WTC11 (cell line): ENCODE results near the gene C1orf35. TPM values are rescaled to one million over a fixed set of nuclear protein-coding genes. Genes with fewer than 3 reads are reported as not detected.

Source experiments
- ATAC-seq: fragments of 200-7000 bp; cut with Tn5 transposase; 2 replicates; pipeline ENCODE4 v1.10.0; 2021; ENCODE audit warnings: mild to moderate bottlenecking, moderate library complexity
- CTCF ChIA-PET: fragments of 300-600 bp; sonication (Branson Sonifier 250); formaldehyde crosslinking; loops from one replicate; lab custom pipeline; 2021; ENCODE audit warnings: antibody characterized with exemption; lab: Charles Lee
- POLR2A ChIA-PET: fragments of 350-600 bp; sonication (Branson Sonifier 250); formaldehyde crosslinking; loops from one replicate; lab custom pipeline; 2021; ENCODE audit warnings: antibody characterized with exemption; lab: Charles Lee
- DNase-seq: peaks from one replicate; pipeline ENCODE4 v3.0.0; 2021; ENCODE audit warnings: low spot score
- H3K27ac Mint-ChIP-seq: 2 replicates; pipeline ENCODE4 v1.8.0; 2021; ENCODE audit warnings: mixed read lengths
- H3K27me3 Mint-ChIP-seq: 2 replicates; pipeline ENCODE4 v1.8.0; 2021; ENCODE audit warnings: low read depth, mild to moderate bottlenecking, moderate library complexity, mixed read lengths
- H3K36me3 Mint-ChIP-seq: 2 replicates; pipeline ENCODE4 v1.8.0; 2021; ENCODE audit warnings: mixed read lengths
- H3K4me1 Mint-ChIP-seq: 2 replicates; pipeline ENCODE4 v1.8.0; 2022; ENCODE audit warnings: mixed read lengths
- H3K4me3 Mint-ChIP-seq: 2 replicates; pipeline ENCODE4 v1.8.0; 2021; ENCODE audit warnings: mild to moderate bottlenecking, moderate library complexity, mixed read lengths
- H3K9me3 Mint-ChIP-seq: 2 replicates; pipeline ENCODE4 v1.8.0; 2021; ENCODE audit warnings: mixed read lengths
- ARID4B ChIP-seq: sonication (generic); formaldehyde crosslinking; IDR thresholded peaks from 2 replicates; pipeline ENCODE4 v1.8.0; 2023; ENCODE audit warnings: missing genetic modification reagents, mild to moderate bottlenecking, borderline replicate concordance
- CREB1 ChIP-seq: sonication (generic); formaldehyde crosslinking; IDR thresholded peaks from 2 replicates; pipeline ENCODE4 v1.8.0; 2023; ENCODE audit warnings: mild to moderate bottlenecking, missing genetic modification reagents
- E2F5 ChIP-seq: sonication (generic); formaldehyde crosslinking; IDR thresholded peaks from 2 replicates; pipeline ENCODE4 v1.8.1; 2022; ENCODE audit warnings: mild to moderate bottlenecking, moderate library complexity, missing genetic modification reagents
- ESRRA ChIP-seq: sonication (generic); formaldehyde crosslinking; IDR thresholded peaks from 2 replicates; pipeline ENCODE4 v1.8.1; 2022; ENCODE audit warnings: mild to moderate bottlenecking, missing genetic modification reagents, borderline replicate concordance
- FOXJ3 ChIP-seq: sonication (generic); formaldehyde crosslinking; IDR thresholded peaks from 2 replicates; pipeline ENCODE4 v1.9.0; 2021; ENCODE audit warnings: missing genetic modification reagents, mild to moderate bottlenecking, borderline replicate concordance
- KAT7 ChIP-seq: sonication (generic); formaldehyde crosslinking; IDR thresholded peaks from 2 replicates; pipeline ENCODE4 v1.8.1; 2023; ENCODE audit warnings: missing genetic modification reagents, mild to moderate bottlenecking, borderline replicate concordance
- MYBL2 ChIP-seq: sonication (generic); formaldehyde crosslinking; IDR thresholded peaks from 2 replicates; pipeline ENCODE4 v1.8.1; 2023; ENCODE audit warnings: mild to moderate bottlenecking, moderate library complexity, missing genetic modification reagents
- NFYB ChIP-seq: sonication (generic); formaldehyde crosslinking; conservative IDR thresholded peaks from 2 replicates; pipeline ENCODE4 v1.8.0; 2022; ENCODE audit warnings: low read depth, missing genetic modification reagents
- NR3C1 ChIP-seq: sonication (generic); formaldehyde crosslinking; conservative IDR thresholded peaks from 2 replicates; pipeline ENCODE4 v1.8.1; 2023; ENCODE audit warnings: low read depth, mild to moderate bottlenecking, missing genetic modification reagents
- RELA ChIP-seq: sonication (generic); formaldehyde crosslinking; IDR thresholded peaks from 2 replicates; pipeline ENCODE4 v1.8.1; 2022; ENCODE audit warnings: missing genetic modification reagents, mild to moderate bottlenecking, borderline replicate concordance
- RORB ChIP-seq: fragments of 250-450 bp; sonication (Bioruptor Pico); IDR thresholded peaks from 2 replicates; pipeline ENCODE4 v1.9.0; 2021; ENCODE audit warnings: mild to moderate bottlenecking
- TCF7 ChIP-seq: sonication (generic); formaldehyde crosslinking; IDR thresholded peaks from 2 replicates; pipeline ENCODE4 v1.8.0; 2022; ENCODE audit warnings: mild to moderate bottlenecking, low read depth, missing genetic modification reagents, moderate library complexity
- ZNF138 ChIP-seq: sonication (generic); formaldehyde crosslinking; conservative IDR thresholded peaks from 2 replicates; pipeline ENCODE4 v1.8.1; 2022; ENCODE audit warnings: mild to moderate bottlenecking, moderate library complexity, missing genetic modification reagents
- ZNF317 ChIP-seq: sonication (generic); formaldehyde crosslinking; IDR thresholded peaks from 2 replicates; pipeline ENCODE4 v1.8.1; 2023; ENCODE audit warnings: low read depth, mild to moderate bottlenecking, moderate library complexity, missing genetic modification reagents, borderline replicate concordance
- ZNF396 ChIP-seq: fragments of 250-450 bp; sonication (Bioruptor Pico); IDR thresholded peaks from 2 replicates; pipeline ENCODE4 v1.8.0; 2021; ENCODE audit warnings: mild to moderate bottlenecking, moderate library complexity, borderline replicate concordance
- ZNF423 ChIP-seq: fragments of 250-450 bp; sonication (Bioruptor Pico); IDR thresholded peaks from 2 replicates; pipeline ENCODE4 v2.1.2; 2022; ENCODE audit warnings: mild to moderate bottlenecking, moderate library complexity
- total RNA-seq: library from RNA; stranded (reverse); gene quantifications from 3 replicates; pipeline ENCODE4 v1.2.3, GENCODE V29; 2021
- TF ChIP-seq, protein P1 (sequence below): sonication (generic); formaldehyde crosslinking; IDR thresholded peaks from 2 replicates; pipeline ENCODE4 v1.8.1; 2022; ENCODE audit warnings: low read depth, missing genetic modification reagents, borderline replicate concordance
- TF ChIP-seq, protein P2 (sequence below): sonication (generic); formaldehyde crosslinking; IDR thresholded peaks from 2 replicates; pipeline ENCODE4 v1.8.1; 2023; ENCODE audit warnings: mild to moderate bottlenecking, missing genetic modification reagents, borderline replicate concordance
- TF ChIP-seq, protein P3 (sequence below): sonication (generic); formaldehyde crosslinking; IDR thresholded peaks from 2 replicates; pipeline ENCODE4 v1.8.0; 2022; ENCODE audit warnings: mild to moderate bottlenecking, missing genetic modification reagents
- TF ChIP-seq, protein P4 (sequence below): sonication (generic); formaldehyde crosslinking; conservative IDR thresholded peaks from 2 replicates; pipeline ENCODE4 v1.8.1; 2022; ENCODE audit warnings: mild to moderate bottlenecking, missing genetic modification reagents

Gene C1orf35
- total RNA-seq, 1 experiment from 2014 or later: 33.8 TPM

GRCh38 chr1:228122921-228123441 lies 19.9 kb upstream of the C1orf35 start:
- H3K9me3 Mint-ChIP-seq: peaks cover 29% of the 10 kb centered on the region
- peaks cover 13% of the 10 kb centered on the region for H3K36me3 Mint-ChIP-seq
- H3K4me1 Mint-ChIP-seq: no peaks in the 10 kb centered on the region
- ATAC-seq (no peak), DNase-seq (no peak)
- TF ChIP-seq, protein P1, sequence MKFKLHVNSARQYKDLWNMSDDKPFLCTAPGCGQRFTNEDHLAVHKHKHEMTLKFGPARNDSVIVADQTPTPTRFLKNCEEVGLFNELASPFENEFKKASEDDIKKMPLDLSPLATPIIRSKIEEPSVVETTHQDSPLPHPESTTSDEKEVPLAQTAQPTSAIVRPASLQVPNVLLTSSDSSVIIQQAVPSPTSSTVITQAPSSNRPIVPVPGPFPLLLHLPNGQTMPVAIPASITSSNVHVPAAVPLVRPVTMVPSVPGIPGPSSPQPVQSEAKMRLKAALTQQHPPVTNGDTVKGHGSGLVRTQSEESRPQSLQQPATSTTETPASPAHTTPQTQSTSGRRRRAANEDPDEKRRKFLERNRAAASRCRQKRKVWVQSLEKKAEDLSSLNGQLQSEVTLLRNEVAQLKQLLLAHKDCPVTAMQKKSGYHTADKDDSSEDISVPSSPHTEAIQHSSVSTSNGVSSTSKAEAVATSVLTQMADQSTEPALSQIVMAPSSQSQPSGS: no peak
- no peak for TF ChIP-seq RELA (CRISPR knock-in tag)
- no peak for TF ChIP-seq ZNF396 (CRISPR knock-in tag)
- no peak for TF ChIP-seq NFYB (CRISPR knock-in tag)
- no peak for TF ChIP-seq FOXJ3 (CRISPR knock-in tag)
- no peak for TF ChIP-seq TCF7
- TF ChIP-seq MYBL2 (CRISPR knock-in tag): no peak
- no peak for TF ChIP-seq ESRRA
- peaks cover 85% of the 10 kb centered on the region for H3K27me3 Mint-ChIP-seq
- H3K27ac Mint-ChIP-seq: no peak overlapping the region
- ChIA-PET CTCF (interaction anchor here (2.5 kb wide), 1 partner anchor 8 kb away, joined by 13 read pairs; no protein-coding TSS in a partner anchor), POLR2A (no interaction called here)
- no peak overlapping the region for H3K4me3 Mint-ChIP-seq

DNA sequence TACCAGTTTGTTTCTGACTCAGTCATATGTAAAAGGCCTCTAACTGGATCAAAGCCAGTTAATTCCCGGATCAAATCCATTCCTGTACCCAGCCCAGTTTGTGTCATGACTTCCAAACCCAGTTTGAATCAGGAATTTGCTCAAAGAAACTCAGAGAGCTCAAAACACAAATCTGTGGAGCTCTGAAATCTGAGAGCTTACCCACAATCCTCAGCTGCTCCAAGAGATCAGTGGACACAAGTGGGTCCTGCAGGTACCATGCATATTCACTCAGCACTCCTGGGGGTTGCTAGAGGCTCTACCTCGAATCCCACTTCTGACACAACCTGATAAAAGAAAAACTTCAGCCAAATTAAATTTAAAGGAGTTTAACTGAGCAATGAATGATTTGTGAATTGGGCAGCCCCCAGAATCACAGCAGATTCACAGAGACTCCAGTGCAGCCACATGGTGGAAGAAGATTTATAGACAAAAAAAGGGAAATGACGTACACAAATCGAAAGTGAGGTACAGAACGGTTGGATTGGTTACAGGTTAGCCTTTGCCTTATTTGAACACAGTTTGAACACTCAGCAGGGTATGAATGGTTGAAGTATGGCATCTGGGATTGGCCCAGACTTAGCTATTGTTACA lies 17.8 kb upstream of the C1orf35 start:
- POLR2A ChIA-PET: no interaction called here
- CTCF ChIA-PET: interaction anchor here (2.5 kb wide), 1 partner anchor 10 kb away, joined by 13 read pairs; no protein-coding TSS in a partner anchor
- Mint-ChIP-seq H3K4me3 (no peak overlapping the region), H3K27ac (no peak overlapping the region), H3K36me3 (peaks cover 20% of the 10 kb centered on the region), H3K4me1 (no peaks in the 10 kb centered on the region), H3K9me3 (peaks cover 38% of the 10 kb centered on the region), H3K27me3 (peaks cover 67% of the 10 kb centered on the region)
- DNase-seq (no peak), ATAC-seq (no peak)
- no peak for TF ChIP-seq KAT7
- TF ChIP-seq ZNF317 (CRISPR knock-in tag): no peak
- TF ChIP-seq ZNF138 (CRISPR knock-in tag): no peak
- TF ChIP-seq, protein P2, sequence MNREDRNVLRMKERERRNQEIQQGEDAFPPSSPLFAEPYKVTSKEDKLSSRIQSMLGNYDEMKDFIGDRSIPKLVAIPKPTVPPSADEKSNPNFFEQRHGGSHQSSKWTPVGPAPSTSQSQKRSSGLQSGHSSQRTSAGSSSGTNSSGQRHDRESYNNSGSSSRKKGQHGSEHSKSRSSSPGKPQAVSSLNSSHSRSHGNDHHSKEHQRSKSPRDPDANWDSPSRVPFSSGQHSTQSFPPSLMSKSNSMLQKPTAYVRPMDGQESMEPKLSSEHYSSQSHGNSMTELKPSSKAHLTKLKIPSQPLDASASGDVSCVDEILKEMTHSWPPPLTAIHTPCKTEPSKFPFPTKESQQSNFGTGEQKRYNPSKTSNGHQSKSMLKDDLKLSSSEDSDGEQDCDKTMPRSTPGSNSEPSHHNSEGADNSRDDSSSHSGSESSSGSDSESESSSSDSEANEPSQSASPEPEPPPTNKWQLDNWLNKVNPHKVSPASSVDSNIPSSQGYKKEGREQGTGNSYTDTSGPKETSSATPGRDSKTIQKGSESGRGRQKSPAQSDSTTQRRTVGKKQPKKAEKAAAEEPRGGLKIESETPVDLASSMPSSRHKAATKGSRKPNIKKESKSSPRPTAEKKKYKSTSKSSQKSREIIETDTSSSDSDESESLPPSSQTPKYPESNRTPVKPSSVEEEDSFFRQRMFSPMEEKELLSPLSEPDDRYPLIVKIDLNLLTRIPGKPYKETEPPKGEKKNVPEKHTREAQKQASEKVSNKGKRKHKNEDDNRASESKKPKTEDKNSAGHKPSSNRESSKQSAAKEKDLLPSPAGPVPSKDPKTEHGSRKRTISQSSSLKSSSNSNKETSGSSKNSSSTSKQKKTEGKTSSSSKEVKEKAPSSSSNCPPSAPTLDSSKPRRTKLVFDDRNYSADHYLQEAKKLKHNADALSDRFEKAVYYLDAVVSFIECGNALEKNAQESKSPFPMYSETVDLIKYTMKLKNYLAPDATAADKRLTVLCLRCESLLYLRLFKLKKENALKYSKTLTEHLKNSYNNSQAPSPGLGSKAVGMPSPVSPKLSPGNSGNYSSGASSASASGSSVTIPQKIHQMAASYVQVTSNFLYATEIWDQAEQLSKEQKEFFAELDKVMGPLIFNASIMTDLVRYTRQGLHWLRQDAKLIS (CRISPR knock-in tag): no peak
- no peak for TF ChIP-seq NFYB (CRISPR knock-in tag)
- TF ChIP-seq E2F5 (CRISPR knock-in tag): no peak
- TF ChIP-seq, protein P3, sequence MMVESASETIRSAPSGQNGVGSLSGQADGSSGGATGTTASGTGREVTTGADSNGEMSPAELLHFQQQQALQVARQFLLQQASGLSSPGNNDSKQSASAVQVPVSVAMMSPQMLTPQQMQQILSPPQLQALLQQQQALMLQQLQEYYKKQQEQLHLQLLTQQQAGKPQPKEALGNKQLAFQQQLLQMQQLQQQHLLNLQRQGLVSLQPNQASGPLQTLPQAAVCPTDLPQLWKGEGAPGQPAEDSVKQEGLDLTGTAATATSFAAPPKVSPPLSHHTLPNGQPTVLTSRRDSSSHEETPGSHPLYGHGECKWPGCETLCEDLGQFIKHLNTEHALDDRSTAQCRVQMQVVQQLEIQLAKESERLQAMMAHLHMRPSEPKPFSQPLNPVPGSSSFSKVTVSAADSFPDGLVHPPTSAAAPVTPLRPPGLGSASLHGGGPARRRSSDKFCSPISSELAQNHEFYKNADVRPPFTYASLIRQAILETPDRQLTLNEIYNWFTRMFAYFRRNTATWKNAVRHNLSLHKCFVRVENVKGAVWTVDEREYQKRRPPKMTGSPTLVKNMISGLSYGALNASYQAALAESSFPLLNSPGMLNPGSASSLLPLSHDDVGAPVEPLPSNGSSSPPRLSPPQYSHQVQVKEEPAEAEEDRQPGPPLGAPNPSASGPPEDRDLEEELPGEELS (CRISPR knock-in tag): no peak
- TF ChIP-seq NR3C1 (CRISPR knock-in tag): no peak
- TF ChIP-seq, protein P4, sequence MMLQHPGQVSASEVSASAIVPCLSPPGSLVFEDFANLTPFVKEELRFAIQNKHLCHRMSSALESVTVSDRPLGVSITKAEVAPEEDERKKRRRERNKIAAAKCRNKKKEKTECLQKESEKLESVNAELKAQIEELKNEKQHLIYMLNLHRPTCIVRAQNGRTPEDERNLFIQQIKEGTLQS (CRISPR knock-in tag): no peak
- no peak for TF ChIP-seq ARID4B (CRISPR knock-in tag)
- TF ChIP-seq CREB1 (CRISPR knock-in tag): no peak
- TF ChIP-seq RORB (CRISPR knock-in tag): no peak
- no peak for TF ChIP-seq ZNF423
